Measurements from ENCODE around the gene FUCA1.

- TF ChIP-seq CTCF (IDR thresholded peaks at IDR 0.05; ENCODE audit: low read depth, low read length) (no peak), EZH2phosphoT487 (IDR thresholded peaks at IDR 0.05; ENCODE audit: low read depth) (no peak)
These were observed 27.0 kb upstream of the FUCA1 start for GRCh38 chr1:23895082-23895481.
